HG03469 (cell line): Measurements from ENCODE around the gene APBA2.

Source experiments
- ATAC-seq: cut with Tn5 transposase; IDR thresholded peaks from one replicate; pipeline ENCODE4 v1.9.1; 2021; ENCODE audit warnings: mild to moderate bottlenecking, moderate library complexity, moderate number of reproducible peaks; ENCODE audit not compliant: unreplicated experiment

Gene APBA2

GRCh38 chr15:29127506-29128430 is 242.0 kb downstream of the APBA2 start:
- no peak for ATAC-seq

DNA sequence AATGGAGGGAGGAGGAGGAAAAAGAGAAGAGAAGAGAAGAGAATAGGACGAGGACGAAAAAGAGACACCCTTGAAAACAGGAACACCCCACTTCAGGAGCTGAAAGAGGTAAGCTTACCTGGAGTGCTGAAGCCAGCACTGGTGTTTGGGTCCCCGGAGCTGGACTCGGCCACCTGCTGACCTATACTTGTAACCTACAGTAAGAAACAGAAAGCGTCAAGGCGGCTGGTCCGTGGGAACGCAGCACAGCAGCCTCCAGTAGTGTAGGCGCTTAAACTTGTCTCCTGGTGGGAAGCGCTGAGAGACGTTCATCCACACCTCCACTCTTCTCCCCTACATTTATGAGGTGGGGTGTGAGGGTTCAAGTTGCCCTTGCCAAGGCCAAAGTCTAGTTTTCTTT is 242.9 kb downstream of the APBA2 start:
- ATAC-seq: no peak

GRCh38 chr15:29129221-29129620 is 243.4 kb downstream of the APBA2 start:
- ATAC-seq: no peak

DNA sequence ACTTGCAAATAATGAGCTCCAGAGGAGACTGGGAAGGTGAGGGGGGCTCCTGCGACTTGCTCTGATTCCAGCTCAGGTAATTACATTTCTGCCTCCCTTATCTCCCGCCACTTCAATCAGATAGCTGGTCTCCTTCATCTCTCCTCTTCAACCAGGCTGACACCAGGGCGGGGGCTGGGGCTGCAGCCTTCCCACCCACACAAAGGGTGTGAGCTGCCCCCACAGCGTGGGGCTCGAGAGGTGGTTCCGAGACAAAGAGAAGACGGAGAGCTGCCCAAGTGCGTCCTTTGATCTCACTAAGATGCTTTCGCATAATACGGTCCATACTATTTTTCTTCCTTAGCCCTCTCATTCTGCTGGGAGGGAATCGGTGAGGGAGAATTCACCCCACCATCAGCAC is 244.2 kb downstream of the APBA2 start:
- no peak for ATAC-seq

- ATAC-seq: no peak
These were observed 244.7 kb downstream of the APBA2 start for GRCh38 chr15:29130476-29130875.

DNA sequence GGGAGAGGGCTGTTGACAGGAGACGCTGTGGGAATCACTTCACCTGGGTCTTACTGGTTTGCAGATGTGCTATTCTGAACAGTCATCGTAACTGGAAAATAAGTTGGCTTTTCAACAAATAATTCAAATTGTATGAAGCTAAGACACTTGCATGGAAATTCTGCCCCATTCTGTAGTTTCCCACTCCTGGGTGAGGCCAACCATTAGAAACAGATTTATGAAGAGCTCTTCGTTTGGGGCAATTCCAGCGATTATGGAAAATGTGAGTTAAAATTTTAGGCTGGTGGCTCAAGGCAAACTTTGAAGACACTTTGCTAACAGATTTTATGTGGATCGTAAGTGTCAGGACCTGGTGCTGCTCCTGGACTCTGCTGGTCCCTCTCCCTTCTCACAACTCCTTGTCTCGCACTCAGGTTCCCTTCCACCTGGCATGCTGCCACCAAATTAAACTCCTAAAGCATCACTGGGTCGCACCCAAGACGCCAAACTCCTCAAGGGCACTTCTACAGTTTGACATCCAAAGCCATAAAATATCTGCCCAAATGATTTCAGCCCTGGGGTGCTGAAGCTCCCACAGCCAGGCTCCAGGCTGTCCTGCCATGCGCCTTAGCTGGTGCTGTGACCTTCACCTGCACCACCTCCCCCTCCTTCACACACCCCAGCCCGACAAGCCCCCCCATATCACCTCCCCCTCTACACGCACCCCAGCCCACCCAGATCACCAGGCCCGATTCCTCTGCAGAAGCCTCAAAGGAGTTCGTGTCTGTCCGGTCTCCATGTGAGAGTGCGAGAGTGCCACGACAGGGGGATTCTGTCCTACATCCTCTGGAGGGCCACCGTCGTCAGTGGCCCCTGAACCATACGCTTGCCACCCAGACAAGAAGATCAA is 245.4 kb downstream of the APBA2 start:
- no peak for ATAC-seq

DNA sequence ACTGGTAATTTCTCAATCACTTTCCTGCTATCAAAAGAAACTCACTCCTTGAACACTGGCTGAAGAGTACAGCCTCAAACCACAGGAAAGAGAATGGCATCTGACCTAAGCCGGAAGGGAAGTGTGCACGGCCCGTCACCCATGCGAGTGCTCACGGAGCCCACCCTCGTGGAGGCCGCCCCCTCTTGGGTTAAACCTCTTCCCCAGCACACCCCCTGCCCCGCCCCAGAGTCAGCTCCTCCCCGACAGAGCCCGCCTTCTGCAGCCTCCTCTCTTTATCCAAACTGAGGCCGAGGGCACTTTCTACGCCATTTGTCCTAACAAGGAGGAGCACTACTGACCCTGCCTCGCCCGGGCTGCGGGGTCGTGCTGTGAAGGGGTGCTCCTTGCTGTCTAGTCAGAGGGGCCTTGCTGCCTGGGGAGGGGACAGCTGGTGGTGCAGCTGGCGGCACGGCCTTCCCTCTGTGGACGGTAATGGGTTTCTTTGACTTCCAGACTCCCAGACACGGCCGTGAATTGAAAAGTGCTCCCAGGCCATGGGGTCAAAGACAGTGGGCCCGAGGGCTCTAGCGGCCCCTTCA is 246.2 kb downstream of the APBA2 start:
- ATAC-seq: no peak

DNA sequence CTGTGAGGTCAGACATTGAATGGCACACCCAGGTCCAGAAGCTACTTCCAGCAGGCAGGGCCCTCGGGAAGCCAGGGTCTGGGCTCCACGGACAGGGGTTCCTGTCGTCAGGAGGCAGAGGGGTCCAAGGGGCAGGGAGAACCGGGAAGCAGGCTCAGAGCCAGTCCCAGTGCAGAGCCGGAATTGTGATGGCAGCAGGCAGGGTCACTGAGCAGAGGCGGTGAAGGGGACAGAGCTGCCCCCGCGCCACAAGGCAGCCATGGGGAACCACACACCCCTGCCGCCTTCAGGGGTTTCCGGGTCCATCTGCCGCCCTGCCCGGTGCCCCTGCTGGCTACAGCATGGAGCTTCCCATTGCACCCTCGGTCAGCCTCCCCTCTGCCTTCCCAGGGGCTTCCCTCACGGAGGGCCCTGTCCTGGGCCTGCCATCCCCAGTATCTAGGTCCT is 247.0 kb downstream of the APBA2 start:
- no peak for ATAC-seq

GRCh38 chr15:29133321-29133720 is 247.5 kb downstream of the APBA2 start:
- no peak for ATAC-seq

- no peak for ATAC-seq
These were observed 248.0 kb downstream of the APBA2 start for GRCh38 chr15:29133791-29134190.

GRCh38 chr15:29134239-29134638 is 248.5 kb downstream of the APBA2 start:
- ATAC-seq: no peak

GRCh38 chr15:29134641-29135308 is 249.0 kb downstream of the APBA2 start:
- ATAC-seq: no peak

DNA sequence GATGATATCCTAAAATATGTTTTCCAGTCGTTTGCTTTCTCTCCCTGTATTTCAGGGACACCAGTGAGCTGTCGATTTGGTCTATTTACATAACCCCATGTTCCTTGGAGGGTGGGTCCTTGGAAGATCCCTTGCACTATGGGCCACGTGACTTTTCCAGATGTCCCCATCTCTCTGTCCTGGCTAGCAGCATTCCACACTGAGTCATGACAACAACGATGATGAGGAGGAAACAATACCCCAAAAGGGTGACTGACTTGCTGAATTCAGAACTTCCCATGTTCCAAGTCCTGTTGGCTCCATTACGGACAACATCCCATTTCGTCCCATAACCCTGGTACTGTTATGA is 249.5 kb downstream of the APBA2 start:
- no peak for ATAC-seq

DNA sequence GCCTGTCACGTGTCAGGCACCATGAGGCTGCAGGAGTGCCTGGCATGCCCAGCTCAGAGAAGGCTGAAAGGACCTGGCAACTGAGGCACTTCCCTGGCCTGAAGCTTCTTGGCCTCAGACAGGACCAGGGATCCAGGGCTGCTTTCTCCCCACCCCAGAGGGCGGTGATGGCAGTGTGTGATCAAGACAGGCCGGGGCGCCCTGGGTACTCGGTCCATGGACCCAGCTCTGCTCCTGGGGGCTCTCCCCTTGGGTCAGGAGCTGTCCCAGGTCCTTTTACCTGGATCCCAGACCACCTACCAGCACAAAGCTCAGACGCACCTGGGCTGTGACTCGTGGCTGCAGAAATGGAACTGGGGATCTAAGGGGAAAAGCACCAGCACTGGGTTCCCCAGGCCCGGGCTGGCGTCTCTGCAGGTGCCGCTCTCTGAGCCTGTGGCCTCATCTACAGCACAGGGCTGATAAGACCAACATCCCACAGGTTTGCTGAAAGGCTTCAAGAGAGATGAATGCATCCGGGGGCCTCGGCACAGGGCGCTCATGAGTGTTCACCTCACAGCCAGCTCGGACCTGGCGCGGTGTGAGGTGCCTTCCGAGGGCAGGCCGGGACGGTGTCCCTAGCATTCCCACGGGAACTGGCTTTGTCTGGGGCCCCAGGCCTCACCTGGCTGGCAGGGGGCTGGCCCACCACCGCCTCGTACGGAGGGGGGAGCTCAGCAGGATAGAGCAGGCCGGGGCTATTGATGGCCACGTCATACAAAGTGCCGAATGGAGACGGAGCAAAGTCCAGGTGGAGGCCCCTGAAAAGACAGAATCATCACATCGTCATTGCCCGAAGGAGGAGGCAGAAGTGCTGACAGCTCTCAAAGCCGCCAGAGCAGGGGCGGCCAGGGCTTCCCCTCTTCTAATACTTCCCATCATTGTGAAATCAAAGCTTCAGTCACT is 250.2 kb downstream of the APBA2 start:
- no peak for ATAC-seq

- ATAC-seq: no peak
These were observed 252.5 kb downstream of the APBA2 start for GRCh38 chr15:29138260-29138659.

- ATAC-seq: no peak
These were observed 253.3 kb downstream of the APBA2 start for GRCh38 chr15:29139072-29139471.

DNA sequence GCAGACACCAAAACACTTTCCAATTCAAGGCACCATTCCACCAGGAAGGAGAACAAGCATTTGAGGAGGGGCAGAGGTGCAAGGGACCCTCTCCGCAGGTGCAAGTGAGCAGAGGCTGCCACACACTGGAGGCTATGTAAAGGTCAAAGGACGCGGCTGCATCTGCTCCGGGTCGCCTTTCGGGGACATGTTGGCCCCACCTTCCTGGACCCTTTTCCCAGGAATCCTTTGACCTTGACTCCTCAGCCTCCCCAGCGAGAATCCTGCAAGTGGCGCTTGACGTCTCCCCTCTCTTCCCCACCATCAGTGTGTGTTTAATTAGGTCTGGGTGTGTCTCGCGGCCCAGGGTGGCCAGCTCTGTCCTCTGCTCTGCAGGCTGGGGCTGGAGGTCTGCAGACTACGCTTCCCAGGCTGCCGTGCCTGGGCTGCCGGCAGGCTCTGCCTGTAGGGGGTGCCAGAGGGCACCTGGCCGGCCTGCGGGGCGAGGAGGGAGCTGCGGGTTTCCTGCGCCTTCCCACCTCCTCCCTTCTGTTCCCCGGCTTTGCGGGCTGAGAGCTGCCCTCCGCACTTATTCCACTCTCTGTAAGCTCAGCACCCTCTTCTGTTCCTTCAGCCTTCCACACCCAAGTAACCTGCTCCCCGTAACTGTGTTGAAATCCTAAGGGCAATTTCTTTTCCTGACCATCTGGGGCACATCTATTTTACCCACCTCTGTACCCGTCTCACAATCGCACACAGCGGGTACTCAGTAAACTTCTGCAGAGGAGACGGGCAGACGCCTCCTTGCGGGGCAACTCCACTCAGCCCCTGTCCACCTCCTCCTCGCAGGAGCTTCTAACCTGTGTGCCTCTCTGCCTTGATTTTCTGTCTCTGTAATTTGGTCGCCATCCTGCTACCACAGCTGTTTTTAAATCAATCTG is 254.0 kb downstream of the APBA2 start:
- no peak for ATAC-seq

DNA sequence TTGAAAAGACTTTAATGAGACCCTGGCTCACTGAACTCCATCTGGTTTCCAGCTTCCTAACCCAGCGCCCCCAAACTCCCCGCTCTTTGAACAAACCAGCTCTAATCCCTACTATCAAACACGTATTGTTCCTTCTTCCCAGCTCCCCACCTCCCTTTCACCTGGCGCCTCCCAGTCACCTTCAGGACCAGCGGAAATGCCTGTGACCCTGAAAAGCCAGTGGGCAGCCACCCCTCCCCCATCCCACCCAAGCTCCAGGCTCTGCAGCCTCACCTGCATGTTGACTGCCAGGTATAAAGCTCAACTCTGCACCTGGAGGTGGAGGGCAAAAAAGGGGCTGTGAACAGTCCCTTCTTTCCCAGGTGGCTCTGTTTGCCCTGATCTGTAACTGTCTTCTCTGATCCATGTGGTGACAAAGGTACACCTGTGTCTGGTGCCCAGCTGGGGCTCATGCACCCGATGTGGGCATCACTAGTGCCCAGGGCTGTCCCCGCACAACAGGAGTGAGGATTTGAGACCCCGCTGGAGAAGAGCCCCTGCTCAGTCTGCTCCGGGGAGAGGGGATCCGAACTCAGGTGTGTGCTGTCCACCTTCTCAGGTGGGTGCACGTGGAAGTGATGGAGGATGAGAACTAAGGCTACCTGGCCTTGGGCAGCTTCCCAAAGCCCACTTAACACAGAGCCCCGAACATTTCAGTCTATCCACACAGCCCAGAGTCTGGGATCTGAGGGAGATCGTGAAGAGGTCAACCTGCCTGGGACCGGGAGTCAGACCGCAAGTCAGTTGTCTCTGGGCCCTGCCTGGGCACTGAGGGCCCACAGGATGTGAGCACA is 254.9 kb downstream of the APBA2 start:
- no peak for ATAC-seq
